Mammary epithelial cell (primary cell): Measurements from ENCODE around the gene MYO19.

Experiments used
- EZH2 ChIP-seq: IDR thresholded peaks from 2 replicates; pipeline ENCODE4 v1.6.1; 2012; ENCODE audit warnings: low read length, inconsistent platforms, borderline replicate concordance
- TF ChIP-seq, protein P1 (sequence below), 2 donors: IDR thresholded peaks in 1 of 2; conservative IDR thresholded peaks in 1 of 2; 2 replicates each; pipeline ENCODE4 v1.5.1; 2011 to 2012; ENCODE audit warnings: inconsistent platforms in 2 of 2, low read length in 2 of 2, mild to moderate bottlenecking in 2 of 2, control low read depth in 1 of 2, low read depth in 1 of 2; ENCODE audit not compliant: insufficient read depth in 1 of 2; ENCODE audit errors: extremely low read depth in 1 of 2

DNA sequence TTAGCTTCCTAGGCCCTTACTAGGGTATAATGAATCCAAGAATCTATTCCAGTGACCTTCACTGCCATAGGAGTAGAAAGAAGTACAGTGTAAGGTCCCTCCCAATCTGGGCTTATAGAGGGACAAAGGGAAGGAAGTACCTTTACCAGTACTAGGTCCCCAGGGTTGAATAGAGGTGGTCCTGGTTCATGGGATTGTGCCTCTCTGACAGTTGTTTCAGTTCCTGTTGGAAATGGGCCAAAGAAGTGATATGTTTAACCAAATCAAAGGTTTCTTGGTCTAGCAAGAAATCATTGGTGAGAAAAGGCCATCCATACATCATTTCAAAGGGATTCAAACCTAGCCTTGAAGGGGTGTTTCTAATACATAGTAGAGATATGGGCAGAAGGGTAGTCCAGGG, 64.2 kb downstream of the MYO19 start:
- no peak for TF ChIP-seq EZH2
- TF ChIP-seq, protein P1, sequence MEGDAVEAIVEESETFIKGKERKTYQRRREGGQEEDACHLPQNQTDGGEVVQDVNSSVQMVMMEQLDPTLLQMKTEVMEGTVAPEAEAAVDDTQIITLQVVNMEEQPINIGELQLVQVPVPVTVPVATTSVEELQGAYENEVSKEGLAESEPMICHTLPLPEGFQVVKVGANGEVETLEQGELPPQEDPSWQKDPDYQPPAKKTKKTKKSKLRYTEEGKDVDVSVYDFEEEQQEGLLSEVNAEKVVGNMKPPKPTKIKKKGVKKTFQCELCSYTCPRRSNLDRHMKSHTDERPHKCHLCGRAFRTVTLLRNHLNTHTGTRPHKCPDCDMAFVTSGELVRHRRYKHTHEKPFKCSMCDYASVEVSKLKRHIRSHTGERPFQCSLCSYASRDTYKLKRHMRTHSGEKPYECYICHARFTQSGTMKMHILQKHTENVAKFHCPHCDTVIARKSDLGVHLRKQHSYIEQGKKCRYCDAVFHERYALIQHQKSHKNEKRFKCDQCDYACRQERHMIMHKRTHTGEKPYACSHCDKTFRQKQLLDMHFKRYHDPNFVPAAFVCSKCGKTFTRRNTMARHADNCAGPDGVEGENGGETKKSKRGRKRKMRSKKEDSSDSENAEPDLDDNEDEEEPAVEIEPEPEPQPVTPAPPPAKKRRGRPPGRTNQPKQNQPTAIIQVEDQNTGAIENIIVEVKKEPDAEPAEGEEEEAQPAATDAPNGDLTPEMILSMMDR (conservative IDR thresholded peaks at IDR 0.05 in 1 of 2, IDR thresholded peaks at IDR 0.05 in 1 of 2; ENCODE audit: extremely low read depth in 1 of 2, insufficient read depth in 1 of 2, low read depth in 1 of 2, low read length in 2 of 2), result no peak
